Esophagus squamous epithelium (tissue), 4 donors: ENCODE measurements around the gene ITPRIPL2.

Experiments
- CTCF ChIP-seq, 6 experiments: fragments of 450-650 bp in 4 of 6; fragments of 200-600 bp in 2 of 6; sonication (generic) in 2 of 6; IDR thresholded peaks; one replicate each; pipeline ENCODE4 v1.5.1; 2016 to 2019; ENCODE audit warnings: antibody characterized with exemption in 6 of 6, mild to moderate bottlenecking in 4 of 6, moderate library complexity in 4 of 6
- POLR2A ChIP-seq, 4 donors: fragments of 450-650 bp; IDR thresholded peaks; one replicate each; pipeline ENCODE4 v1.6.1; 2017; ENCODE audit warnings: antibody characterized with exemption in 4 of 4, mild to moderate bottlenecking in 4 of 4, moderate library complexity in 3 of 4

- TF ChIP-seq CTCF (IDR thresholded peaks at IDR 0.05) (no peak), POLR2A (IDR thresholded peaks at IDR 0.05) (no peak)
These were observed 33.9 kb downstream of the ITPRIPL2 start for GRCh38 chr16:19147627-19148026.
